SK-N-SH (cell line): ENCODE results near the gene CNGA3. TPM values are rescaled to one million over a fixed set of nuclear protein-coding genes. Genes with fewer than 3 reads are reported as not detected.

Experiments
- CTCF ChIA-PET: fragments of 300-600, 350-600 bp; formaldehyde crosslinking; extraction: SDS; loops from one replicate; lab custom pipeline; 2021; lab: Yijun Ruan, JAX
- POLR2A ChIA-PET: fragments of 350-600 bp; sonication (Branson Sonifier 250); formaldehyde crosslinking; extraction: SDS; loops from one replicate; lab custom pipeline; 2020; ENCODE audit warnings: antibody characterized with exemption, inconsistent platforms; lab: Yijun Ruan, JAX
- DNase-seq: peaks from one replicate; pipeline ENCODE4 v3.0.0; 2012
- H2AFZ ChIP-seq: fragments of 200-600 bp; sonication (generic); 2 replicates; pipeline ENCODE4 v1.8.1; 2016; ENCODE audit warnings: antibody characterized with exemption, mild to moderate bottlenecking, low read depth
- H3F3A ChIP-seq: fragments of 200-600 bp; sonication (generic); replicated peaks from 2 replicates; pipeline ENCODE3; 2016; ENCODE audit warnings: antibody characterized with exemption, mild to moderate bottlenecking; ENCODE audit not compliant: insufficient read depth
- H3K27ac ChIP-seq, 2 experiments: fragments of 200-500 bp in 1 of 2; fragments of 200-600 bp in 1 of 2; sonication (Bioruptor generic) in 1 of 2; sonication (generic), shearing (Covaris generic) in 1 of 2; 2 replicates each; pipeline versions ENCODE4 v1.5.1 to v1.6.1; 2014 to 2016; ENCODE audit warnings: low read depth in 2 of 2, inconsistent platforms in 1 of 2, low read length in 1 of 2, mild to moderate bottlenecking in 1 of 2, mixed read lengths in 1 of 2
- H3K27me3 ChIP-seq: fragments of 200-600 bp; sonication (generic), shearing (Covaris generic); 2 replicates; pipeline ENCODE4 v1.6.1; 2016; ENCODE audit warnings: mixed run types; ENCODE audit not compliant: insufficient read depth
- H3K36me3 ChIP-seq, 2 experiments: fragments of 200-500 bp in 1 of 2; fragments of 200-600 bp in 1 of 2; sonication (Bioruptor generic) in 1 of 2; sonication (generic) in 1 of 2; replicated peaks in 1 of 2; 2 replicates each; pipeline versions ENCODE3 to v1.5.1; 2014 to 2016; ENCODE audit warnings: low read length in 1 of 2, mild to moderate bottlenecking in 1 of 2; ENCODE audit not compliant: insufficient read depth in 2 of 2, control insufficient read depth in 1 of 2
- H3K4me1 ChIP-seq, 2 experiments: fragments of 200-500 bp in 1 of 2; fragments of 200-600 bp in 1 of 2; sonication (Bioruptor generic) in 1 of 2; sonication (generic), shearing (Covaris generic) in 1 of 2; 2 replicates each; pipeline versions ENCODE4 v1.5.1 to v1.6.1; 2014 to 2016; ENCODE audit warnings: low read depth in 1 of 2, low read length in 1 of 2, mixed run types in 1 of 2; ENCODE audit not compliant: insufficient read depth in 2 of 2, control insufficient read depth in 1 of 2
- H3K4me2 ChIP-seq: fragments of 200-600 bp; sonication (generic), shearing (Covaris generic); 2 replicates; pipeline ENCODE4 v1.6.1; 2017; ENCODE audit warnings: mixed run types
- H3K4me3 ChIP-seq, 2 experiments: fragments of 200-500 bp in 1 of 2; fragments of 200-600 bp in 1 of 2; sonication (Bioruptor generic) in 1 of 2; sonication (generic), shearing (Covaris generic) in 1 of 2; 2 replicates each; pipeline versions ENCODE4 v1.5.1 to v1.8.1; 2014 to 2016; ENCODE audit warnings: low read depth in 2 of 2, inconsistent platforms in 1 of 2, low read length in 1 of 2, mild to moderate bottlenecking in 1 of 2, mixed read lengths in 1 of 2, moderate library complexity in 1 of 2
- H3K79me2 ChIP-seq: fragments of 200-600 bp; sonication (generic); 2 replicates; pipeline ENCODE4 v1.8.1; 2017; ENCODE audit warnings: mild to moderate bottlenecking; ENCODE audit not compliant: insufficient read depth
- H3K9ac ChIP-seq: fragments of 200-600 bp; sonication (generic); 2 replicates; pipeline ENCODE4 v1.6.1; 2017; ENCODE audit warnings: mixed run types
- H3K9me2 ChIP-seq: fragments of 200-600 bp; sonication (generic); 2 replicates; pipeline ENCODE4 v1.6.1; 2017; ENCODE audit warnings: mixed run types
- H3K9me3 ChIP-seq: fragments of 200-600 bp; sonication (generic); 2 replicates; pipeline ENCODE4 v1.6.1; 2017; ENCODE audit warnings: mixed run types, mild to moderate bottlenecking, moderate library complexity
- H4K20me1 ChIP-seq: fragments of 200-600 bp; sonication (generic); 2 replicates; pipeline ENCODE4 v1.6.1; 2017; ENCODE audit warnings: mild to moderate bottlenecking, mixed run types; ENCODE audit not compliant: insufficient read depth
- ELF1 ChIP-seq: IDR thresholded peaks from 2 replicates; pipeline ENCODE4 v1.4.0; 2012
- EP300 ChIP-seq, 2 experiments: IDR thresholded peaks; 2 replicates each; pipeline versions ENCODE4 v1.4.0 to v1.6.1; 2012; ENCODE audit warnings: borderline replicate concordance in 1 of 2, low read depth in 1 of 2, low read length in 1 of 2
- FOSL2 ChIP-seq: IDR thresholded peaks from 2 replicates; pipeline ENCODE4 v1.4.0; 2012; ENCODE audit warnings: low read depth, mild to moderate bottlenecking, moderate library complexity, borderline replicate concordance
- FOXJ3 ChIP-seq: sonication (generic); formaldehyde crosslinking; IDR thresholded peaks from 2 replicates; pipeline ENCODE4 v1.5.1; 2020; ENCODE audit warnings: mild to moderate bottlenecking, missing genetic modification reagents
- JUND ChIP-seq: IDR thresholded peaks from 2 replicates; pipeline ENCODE4 v1.4.0; 2012
- MXI1 ChIP-seq: IDR thresholded peaks from 2 replicates; pipeline ENCODE4 v1.6.1; 2012; ENCODE audit warnings: mild to moderate bottlenecking, low read depth, low read length, improper control_type of control experiment
- NFIC ChIP-seq: IDR thresholded peaks from 2 replicates; pipeline ENCODE4 v1.4.0; 2012; ENCODE audit warnings: borderline replicate concordance
- NRF1 ChIP-seq: IDR thresholded peaks from 2 replicates; pipeline ENCODE4 v1.6.1; 2012; ENCODE audit warnings: low read depth, mild to moderate bottlenecking, low read length
- POLR2AphosphoS5 ChIP-seq: IDR thresholded peaks from 2 replicates; pipeline ENCODE4 v1.6.1; 2012; ENCODE audit warnings: low read depth, low read length
- RXRA ChIP-seq: IDR thresholded peaks from 2 replicates; pipeline ENCODE4 v1.4.0; 2012; ENCODE audit warnings: low read depth, mild to moderate bottlenecking, borderline replicate concordance
- SIN3A ChIP-seq: IDR thresholded peaks from 2 replicates; pipeline ENCODE4 v1.6.1; 2012; ENCODE audit warnings: low read depth, mild to moderate bottlenecking, low read length, moderate library complexity, borderline replicate concordance
- SMC3 ChIP-seq: IDR thresholded peaks from 2 replicates; pipeline ENCODE4 v1.6.1; 2012; ENCODE audit warnings: low read depth, low read length, improper control_type of control experiment
- TCF12 ChIP-seq: IDR thresholded peaks from 2 replicates; pipeline ENCODE4 v1.4.0; 2012
- YY1 ChIP-seq: IDR thresholded peaks from 2 replicates; pipeline ENCODE4 v1.4.0; 2012; ENCODE audit warnings: low read depth, mild to moderate bottlenecking
- ZBTB33 ChIP-seq: IDR thresholded peaks from 2 replicates; pipeline ENCODE4 v1.4.0; 2012; ENCODE audit warnings: low read depth, borderline replicate concordance
- WGBS: methylation state at CpG from one replicate; pipeline ENCODE4 v1.1.6; 2017; ENCODE audit warnings: low lambda C conversion rate; 5-methylcytosine and 5-hydroxymethylcytosine counted together
- polyA plus RNA-seq, 3 experiments: library from polyadenylated mRNA; depleted of rRNA; stranded (reverse); fragments of >200 nt; gene quantifications; 2 replicates each; pipeline ENCODE4 v1.2.3, GENCODE V29; 2012
- TF ChIP-seq, protein P1 (sequence below): IDR thresholded peaks from 2 replicates; pipeline ENCODE4 v1.6.1; 2012; ENCODE audit warnings: mild to moderate bottlenecking, low read depth, low read length, moderate library complexity
- TF ChIP-seq, protein P2 (sequence below): IDR thresholded peaks from 2 replicates; pipeline ENCODE4; 2012

The CNGA3 gene
- polyA plus RNA-seq, 1 of the 3 experiments (the other 2 are of a cell fraction), result not detected

- H3K9me2 ChIP-seq, result no peaks in the 10 kb centered on the region
- H3K36me3 ChIP-seq, result no peaks in the 10 kb centered on the region
- DNase-seq, result no peak
- H3K9ac ChIP-seq, result no peak overlapping the region
- H3K4me3 ChIP-seq, result no peak overlapping the region
- H3K4me1 ChIP-seq, result no peaks in the 10 kb centered on the region
- no peaks in the 10 kb centered on the region for H3K79me2 ChIP-seq
- WGBS, result 71% methylated on average over 8 of the region's 18 CpGs
- no peaks in the 10 kb centered on the region for H3F3A ChIP-seq
- H2AFZ ChIP-seq, result no peak overlapping the region
- ChIA-PET CTCF (interaction anchor here (0.7 to 1.3 kb wide), 5 partner anchors 123 to 653 kb away, joined by 3 to 4 read pairs (median 3); no protein-coding TSS in a partner anchor), POLR2A (no interaction called here)
- no peak overlapping the region for H3K4me2 ChIP-seq
- no peak overlapping the region for H3K27ac ChIP-seq
- no peaks in the 10 kb centered on the region for H4K20me1 ChIP-seq
- H3K9me3 ChIP-seq, result no peaks in the 10 kb centered on the region
- no peaks in the 10 kb centered on the region; the same call in 1 of the 2 replicates for H3K27me3 ChIP-seq
- TF ChIP-seq ELF1, result no peak
- TF ChIP-seq, protein P1, sequence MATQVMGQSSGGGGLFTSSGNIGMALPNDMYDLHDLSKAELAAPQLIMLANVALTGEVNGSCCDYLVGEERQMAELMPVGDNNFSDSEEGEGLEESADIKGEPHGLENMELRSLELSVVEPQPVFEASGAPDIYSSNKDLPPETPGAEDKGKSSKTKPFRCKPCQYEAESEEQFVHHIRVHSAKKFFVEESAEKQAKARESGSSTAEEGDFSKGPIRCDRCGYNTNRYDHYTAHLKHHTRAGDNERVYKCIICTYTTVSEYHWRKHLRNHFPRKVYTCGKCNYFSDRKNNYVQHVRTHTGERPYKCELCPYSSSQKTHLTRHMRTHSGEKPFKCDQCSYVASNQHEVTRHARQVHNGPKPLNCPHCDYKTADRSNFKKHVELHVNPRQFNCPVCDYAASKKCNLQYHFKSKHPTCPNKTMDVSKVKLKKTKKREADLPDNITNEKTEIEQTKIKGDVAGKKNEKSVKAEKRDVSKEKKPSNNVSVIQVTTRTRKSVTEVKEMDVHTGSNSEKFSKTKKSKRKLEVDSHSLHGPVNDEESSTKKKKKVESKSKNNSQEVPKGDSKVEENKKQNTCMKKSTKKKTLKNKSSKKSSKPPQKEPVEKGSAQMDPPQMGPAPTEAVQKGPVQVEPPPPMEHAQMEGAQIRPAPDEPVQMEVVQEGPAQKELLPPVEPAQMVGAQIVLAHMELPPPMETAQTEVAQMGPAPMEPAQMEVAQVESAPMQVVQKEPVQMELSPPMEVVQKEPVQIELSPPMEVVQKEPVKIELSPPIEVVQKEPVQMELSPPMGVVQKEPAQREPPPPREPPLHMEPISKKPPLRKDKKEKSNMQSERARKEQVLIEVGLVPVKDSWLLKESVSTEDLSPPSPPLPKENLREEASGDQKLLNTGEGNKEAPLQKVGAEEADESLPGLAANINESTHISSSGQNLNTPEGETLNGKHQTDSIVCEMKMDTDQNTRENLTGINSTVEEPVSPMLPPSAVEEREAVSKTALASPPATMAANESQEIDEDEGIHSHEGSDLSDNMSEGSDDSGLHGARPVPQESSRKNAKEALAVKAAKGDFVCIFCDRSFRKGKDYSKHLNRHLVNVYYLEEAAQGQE, result no peak
- TF ChIP-seq SIN3A, result no peak
- TF ChIP-seq FOSL2, result no peak
- no peak for TF ChIP-seq TCF12
- TF ChIP-seq MXI1, result no peak
- TF ChIP-seq, protein P2, sequence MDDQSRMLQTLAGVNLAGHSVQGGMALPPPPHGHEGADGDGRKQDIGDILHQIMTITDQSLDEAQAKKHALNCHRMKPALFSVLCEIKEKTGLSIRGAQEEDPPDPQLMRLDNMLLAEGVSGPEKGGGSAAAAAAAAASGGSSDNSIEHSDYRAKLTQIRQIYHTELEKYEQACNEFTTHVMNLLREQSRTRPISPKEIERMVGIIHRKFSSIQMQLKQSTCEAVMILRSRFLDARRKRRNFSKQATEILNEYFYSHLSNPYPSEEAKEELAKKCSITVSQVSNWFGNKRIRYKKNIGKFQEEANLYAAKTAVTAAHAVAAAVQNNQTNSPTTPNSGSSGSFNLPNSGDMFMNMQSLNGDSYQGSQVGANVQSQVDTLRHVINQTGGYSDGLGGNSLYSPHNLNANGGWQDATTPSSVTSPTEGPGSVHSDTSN, result no peak
- no peak for TF ChIP-seq NRF1
- TF ChIP-seq YY1, result no peak
- TF ChIP-seq POLR2AphosphoS5, result no peak
- TF ChIP-seq ZBTB33, result no peak
- TF ChIP-seq JUND, result no peak
- TF ChIP-seq FOXJ3 (CRISPR knock-in tag), result no peak
- no peak for TF ChIP-seq NFIC
- TF ChIP-seq RXRA, result no peak
- TF ChIP-seq SMC3, result no peak
- no peak for TF ChIP-seq EP300 (IDR thresholded peaks at IDR 0.05; ENCODE audit: borderline replicate concordance in 1 of 2, low read depth in 1 of 2, low read length in 1 of 2)
These were observed 45.5 kb downstream of the CNGA3 start for GRCh38 chr2:98391581-98392270.
